CD4-positive, alpha-beta T cell treated with Interleukin-17A for 1 hour (primary cell): ENCODE data around the gene NIBAN1.
"Not testable (repeated sequence)": the region's sequence is repeated elsewhere in the genome, so short reads cannot be mapped to it uniquely, and the experiment has no call there.

ENCODE experiments used
- DNase-seq: peaks from one replicate; pipeline ENCODE4 v3.0.0-alpha.2; 2020

The NIBAN1 gene

GRCh38 chr1:184972315-184973055 is 1.8 kb downstream of the NIBAN1 start:
- DNase-seq = no peak

DNA sequence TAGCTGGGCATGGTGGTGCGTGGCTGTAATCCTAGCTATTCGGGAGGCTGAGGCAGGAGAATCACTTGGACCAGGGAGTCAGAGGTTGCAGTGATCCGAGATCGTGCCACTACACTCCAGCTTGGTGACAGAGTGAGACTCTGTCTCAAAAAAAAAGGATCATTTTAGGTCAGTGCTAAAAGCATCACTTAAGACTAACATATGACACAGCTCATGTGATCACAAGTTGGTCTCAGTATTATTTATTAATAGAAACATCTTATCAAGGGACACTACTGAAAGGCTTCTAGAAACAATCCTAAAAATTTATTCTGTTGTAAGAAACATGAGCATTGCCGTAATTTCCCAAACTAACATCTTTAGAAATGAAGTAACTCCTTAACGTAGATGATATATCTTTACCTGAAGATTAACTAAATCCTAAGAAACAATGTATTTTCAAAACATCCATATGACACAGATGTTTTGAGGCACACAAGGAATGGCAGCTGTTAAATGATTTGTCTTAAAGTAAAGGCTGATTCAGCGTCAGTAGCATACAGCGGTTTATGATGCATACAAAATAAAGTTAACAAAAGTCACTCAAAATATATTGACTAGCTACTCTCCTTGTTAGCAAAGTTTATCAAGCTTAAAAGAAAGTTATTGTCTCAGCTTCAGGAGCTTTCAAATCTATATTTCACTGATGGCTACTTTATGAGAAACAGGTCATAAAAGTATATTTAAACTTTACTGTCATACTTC is 2.6 kb downstream of the NIBAN1 start:
- no peak for DNase-seq

DNA sequence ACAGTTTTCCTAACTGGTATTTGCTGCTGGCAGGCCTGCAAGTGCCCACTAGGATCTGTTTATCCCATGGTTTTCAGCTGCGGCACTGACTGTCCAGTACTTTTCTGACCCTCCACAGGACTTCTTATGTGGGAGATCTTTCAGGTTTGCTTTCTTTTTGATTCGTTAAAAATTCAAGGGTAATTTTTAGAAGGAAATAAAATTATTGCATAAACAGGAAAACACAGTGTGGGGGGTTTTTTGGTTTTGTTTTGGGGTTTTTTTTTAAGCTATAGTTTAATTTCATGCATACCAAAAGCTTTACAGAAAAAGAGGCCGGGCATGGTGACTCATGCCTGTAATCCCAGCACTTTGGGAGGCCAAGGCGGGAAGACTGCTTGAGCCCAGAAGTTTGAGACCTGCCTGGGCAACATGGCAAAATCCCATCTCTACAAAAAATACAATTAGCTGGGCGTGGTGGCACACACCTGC is 3.6 kb downstream of the NIBAN1 start:
- no peak for DNase-seq

DNA sequence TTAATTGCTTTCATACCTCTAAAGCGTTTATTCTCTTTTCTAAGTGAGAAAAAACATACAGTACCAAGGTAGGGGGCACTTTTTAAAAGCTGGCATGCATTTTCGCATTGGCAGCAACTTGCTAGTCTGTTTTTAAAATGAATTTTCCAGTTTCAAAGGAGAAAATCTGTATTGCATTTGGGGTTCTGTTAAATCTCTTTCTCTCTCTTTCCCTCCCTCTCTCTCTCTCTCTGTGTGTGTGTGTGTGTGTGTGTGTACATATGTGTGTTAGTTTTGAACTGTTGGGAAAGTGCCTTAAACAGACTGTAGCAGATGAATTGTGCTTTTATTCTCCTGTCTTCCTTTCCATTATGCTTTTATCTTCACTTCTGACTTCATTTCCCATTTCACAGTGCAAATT is 7.3 kb downstream of the NIBAN1 start:
- no peak for DNase-seq

DNA sequence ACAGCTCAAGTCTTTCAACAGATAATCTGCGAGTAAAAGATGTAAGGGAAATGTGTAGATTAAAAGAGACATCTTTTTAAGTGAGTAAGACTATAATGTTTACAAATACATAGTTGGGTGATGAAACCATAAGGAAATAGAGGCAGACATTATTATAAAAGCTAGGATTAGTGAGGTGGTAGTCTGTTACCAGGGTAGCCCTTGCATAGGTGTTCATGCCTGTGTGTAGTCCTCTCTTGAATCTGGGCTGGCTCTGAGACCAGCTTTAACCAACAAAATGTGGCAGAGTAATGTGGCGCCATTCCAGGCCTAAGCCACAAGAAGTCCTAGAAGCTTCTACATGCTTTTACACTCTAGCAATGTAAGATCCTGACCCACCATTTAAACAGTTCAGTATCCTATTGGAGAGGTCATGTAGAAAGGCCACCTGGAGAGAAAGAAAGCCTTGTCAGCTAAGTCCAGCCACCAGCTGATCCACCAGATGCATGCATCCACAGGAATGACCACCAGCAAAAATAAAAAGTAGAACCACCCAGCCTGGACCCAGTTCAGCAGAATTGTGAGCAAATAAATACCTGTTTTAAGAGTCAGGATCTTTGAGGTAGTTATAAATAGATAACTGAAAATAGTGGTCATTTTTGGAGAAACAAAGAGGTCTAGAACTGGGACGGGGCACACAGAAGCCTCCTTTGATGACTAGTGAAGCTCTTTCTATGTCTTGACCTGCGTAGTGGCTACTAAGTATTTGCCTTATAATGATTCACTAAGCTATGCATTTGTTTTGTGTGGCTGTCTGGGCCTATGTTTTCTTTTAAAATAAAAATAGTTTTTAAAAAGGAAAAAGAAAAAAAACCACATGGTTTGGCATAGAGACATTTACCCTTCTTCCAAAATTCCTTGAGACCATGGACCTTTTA is 8.1 kb downstream of the NIBAN1 start:
- no peak for DNase-seq

GRCh38 chr1:184965439-184965838 is 8.9 kb downstream of the NIBAN1 start:
- DNase-seq = no peak

DNA sequence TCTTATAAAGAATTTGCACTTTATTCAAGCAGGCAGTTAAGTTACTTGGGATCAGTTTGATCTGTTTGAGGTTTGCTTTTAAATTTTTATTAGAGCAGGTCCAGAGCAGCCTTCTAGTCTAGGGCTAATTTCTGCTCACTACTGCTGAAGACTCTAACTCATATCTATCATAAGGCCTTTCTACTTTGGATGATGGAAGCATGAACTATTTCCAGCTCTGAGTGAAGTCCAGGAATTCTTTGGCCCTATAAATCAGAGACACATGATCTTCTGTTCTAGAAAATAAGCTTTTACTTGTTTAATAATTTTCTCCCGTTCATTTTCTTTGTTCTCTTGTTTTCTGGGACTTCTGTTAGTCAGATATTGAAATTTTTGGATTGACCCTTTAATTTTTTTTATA is 14.7 kb downstream of the NIBAN1 start:
- no peak for DNase-seq

DNA sequence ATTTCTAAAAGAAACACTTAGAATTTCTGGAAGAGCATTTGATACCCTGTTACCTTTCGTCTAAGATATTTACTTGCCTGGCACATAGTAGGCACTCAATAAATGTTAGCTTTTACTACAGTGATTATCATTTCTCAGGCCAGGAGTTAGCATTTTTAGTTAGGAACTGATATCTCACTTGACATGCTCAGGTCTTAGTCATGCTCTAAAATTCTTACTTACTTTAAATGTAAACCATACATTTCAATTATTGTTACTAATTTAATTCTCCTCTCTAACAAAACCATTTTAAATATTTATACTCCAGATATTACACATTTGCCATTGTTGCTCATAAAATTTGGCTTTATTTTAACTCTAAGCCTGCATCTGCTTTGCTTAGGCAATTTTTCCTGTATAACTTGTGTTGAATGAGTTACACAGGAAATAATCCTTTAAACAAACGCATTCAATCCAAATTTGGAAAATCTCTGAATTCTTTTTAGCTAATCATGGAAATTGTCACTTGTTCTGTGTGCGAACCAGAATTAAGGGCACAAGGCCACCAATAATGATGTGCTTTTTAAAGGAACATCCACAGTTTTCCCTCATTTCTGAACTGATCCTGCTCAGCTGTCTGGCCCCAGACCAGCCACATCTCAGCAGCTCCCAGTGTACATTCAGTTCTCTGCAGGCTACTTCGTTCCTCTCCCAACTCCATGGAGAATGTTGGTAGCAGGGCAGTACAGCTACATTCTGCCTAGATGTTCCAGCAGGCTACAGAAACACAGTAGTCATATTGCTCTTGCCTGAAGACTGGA is 15.6 kb downstream of the NIBAN1 start:
- no peak for DNase-seq

DNA sequence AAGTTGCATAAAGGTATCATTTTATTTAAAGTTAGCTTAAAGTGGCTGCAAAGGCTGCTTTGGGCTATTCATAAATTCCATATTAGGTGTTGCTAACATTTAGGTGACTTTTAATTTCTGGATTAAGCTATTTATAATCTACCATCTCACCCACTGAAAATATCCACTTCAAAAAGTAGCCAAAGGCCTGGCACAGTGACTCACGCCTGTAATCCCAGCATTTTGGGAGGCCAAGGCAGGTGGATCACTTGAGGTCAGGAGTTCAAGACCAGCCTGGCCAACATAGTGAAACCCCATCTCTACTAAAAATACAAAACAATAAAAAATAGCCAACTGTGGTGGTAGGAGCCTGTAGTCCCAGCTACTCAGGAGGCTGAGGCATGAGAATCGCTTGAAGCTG is 16.4 kb downstream of the NIBAN1 start:
- DNase-seq = not testable (repeated sequence)

- DNase-seq = no peak
Measured at GRCh38 chr1:184956999-184957700, 17.2 kb downstream of the NIBAN1 start.

- no peak for DNase-seq
Measured at GRCh38 chr1:184954232-184954995, 19.9 kb downstream of the NIBAN1 start.

GRCh38 chr1:184953600-184954219 is 20.6 kb downstream of the NIBAN1 start:
- no peak for DNase-seq

GRCh38 chr1:184952428-184952827 is 21.9 kb downstream of the NIBAN1 start:
- no peak for DNase-seq

DNA sequence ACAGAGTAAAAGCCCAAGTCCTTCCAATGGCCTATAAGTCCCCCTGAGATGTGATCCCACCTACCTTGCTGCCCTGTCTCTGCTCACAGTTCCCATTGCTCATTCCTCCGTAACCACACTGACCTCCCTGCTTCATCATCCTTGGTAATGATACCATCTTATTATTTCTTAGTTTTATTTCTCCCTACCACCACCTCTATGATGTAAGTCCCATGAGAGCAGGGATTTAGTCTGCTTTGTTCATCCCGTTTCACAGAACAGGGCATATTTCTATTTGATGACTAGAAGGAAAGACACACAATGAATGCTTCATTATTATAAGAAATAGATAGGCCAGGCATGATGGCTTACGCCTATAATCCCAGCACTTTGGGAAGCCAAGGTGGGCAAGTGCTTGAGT is 22.5 kb downstream of the NIBAN1 start:
- no peak for DNase-seq

- DNase-seq = no peak
Measured at GRCh38 chr1:184950906-184951305, 23.4 kb downstream of the NIBAN1 start.

DNA sequence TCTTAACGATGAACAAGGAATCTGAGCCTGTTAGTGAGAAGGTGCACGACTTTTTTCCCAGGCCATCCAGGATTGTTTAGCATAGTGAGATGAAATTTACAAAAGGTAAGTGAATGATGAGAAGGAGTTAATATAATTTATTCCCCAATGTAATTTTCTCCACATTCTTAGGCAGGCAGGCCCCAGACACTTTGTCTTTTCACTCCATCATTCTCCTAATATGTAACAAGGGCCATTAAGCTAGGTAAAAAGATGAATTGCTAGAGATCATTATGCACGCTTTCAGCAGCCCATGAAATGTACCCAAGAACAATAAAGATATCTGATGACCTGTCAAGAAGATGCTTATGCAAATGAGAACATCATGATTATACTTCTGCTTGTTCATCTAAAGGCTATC is 24.1 kb downstream of the NIBAN1 start:
- no peak for DNase-seq

DNA sequence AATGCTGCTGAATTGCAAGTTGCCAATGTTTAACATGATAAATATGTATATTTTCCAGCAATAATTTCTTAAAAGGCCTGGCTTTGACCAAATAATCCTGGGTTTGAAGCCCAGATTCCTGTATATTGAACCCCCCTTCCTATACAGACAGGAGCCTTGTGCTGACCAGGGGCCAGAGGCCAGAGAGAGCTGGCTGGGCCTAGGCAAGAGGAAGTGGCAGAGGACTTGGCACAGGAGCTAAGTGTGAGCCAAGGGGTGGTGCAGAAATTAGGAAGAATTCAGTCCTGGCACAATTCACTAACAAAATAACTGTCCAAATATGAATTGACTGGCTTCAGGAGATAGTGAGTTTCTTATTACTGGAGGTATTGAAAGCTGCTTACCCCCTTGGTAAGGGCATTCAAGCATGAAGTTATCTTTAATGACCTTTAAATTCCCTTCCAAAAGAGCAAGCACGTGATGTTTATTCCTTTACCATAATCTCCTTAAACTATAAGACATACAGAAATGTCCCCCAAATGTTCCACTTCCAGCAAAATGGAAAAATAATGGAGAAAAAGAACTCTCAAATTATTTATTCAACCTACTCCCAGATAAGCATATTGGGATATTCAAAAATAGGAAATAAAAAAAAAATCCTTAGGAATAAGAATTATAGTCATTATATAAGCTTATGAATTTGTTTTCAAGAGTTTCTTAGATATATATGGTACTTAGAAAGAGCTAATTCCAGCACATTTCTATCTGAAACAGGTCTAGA is 26.6 kb downstream of the NIBAN1 start:
- no peak for DNase-seq

DNA sequence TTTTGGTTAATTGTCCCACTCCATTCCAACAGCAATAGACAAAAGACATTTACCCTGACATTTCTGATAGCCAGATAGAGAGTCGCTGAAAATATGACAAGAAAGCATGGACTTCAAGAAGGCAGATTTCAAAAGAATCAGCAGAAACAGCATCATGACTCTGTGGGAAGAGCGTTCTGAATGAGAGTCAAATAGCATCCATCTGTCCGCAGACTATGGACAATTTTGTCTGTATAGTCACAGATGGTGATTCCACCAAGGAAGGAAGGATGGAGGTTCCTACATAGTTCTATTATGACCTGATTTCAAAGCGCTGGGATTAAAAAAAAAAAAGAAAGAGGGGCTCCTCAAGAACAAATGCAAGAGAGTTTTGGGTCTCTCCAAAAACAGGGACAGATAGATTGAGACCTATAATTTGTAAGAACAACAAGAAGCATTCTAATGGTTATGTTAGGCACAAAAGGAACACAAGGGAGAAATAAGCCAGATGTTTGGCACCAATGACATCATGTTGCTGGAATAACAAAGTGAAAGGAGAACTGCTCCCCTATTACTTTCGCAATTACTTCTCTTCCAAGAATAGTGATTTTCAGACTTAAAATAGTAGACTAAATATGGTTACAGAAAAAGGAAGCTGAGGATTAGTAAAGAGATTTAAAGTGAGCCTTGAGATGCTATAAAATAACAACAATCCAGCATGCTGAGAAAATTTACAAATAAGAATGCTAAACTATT is 28.5 kb downstream of the NIBAN1 start:
- no peak for DNase-seq

GRCh38 chr1:184945029-184945428 is 29.3 kb downstream of the NIBAN1 start:
- no peak for DNase-seq
